ENCODE results near the gene TIMM13.

DNA sequence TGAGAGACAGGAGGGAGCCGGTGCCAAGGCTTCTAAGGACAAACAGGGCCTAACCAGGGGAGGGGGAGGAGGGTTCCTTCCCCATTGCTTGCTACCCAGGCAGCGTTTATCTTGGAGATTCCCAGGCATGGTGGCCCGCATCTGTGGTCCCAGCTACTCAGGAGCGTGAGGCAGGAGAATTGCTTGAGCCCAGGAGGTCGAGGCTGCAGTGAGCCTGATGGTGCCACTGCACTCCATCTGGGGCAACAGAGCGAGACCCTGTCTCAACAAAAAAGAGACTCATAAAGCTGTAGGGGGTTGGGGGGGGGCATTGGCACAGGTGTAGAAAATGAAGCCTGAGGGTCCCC, 11.4 kb downstream of the TIMM13 start:
- TF ChIP-seq POLR2A (IDR thresholded peaks at IDR 0.05; ENCODE audit: low read depth, low read length) (no peak), POLR2AphosphoS5 (IDR thresholded peaks at IDR 0.05; ENCODE audit: low read depth, low read length) (no peak; the same call in 1 of the 2 replicates)

Data from GM12892 (cell line).